Fibroblast of lung (primary cell): ENCODE measurements around the gene PEX11A. TPM values are rescaled to one million over a fixed set of nuclear protein-coding genes. Genes with fewer than 3 reads are reported as not detected.

ENCODE experiments used
- DNase-seq, 2 donors: peaks; one replicate each; pipeline versions ENCODE4 v3.0.0 to v3.0.0-alpha.2; 2010; ENCODE audit warnings: low read depth in 2 of 2
- H2AFZ ChIP-seq: 2 replicates; pipeline ENCODE4 v1.5.1; 2012; ENCODE audit warnings: low read length, control low read depth, inconsistent platforms
- H3K27ac ChIP-seq: 2 replicates; pipeline ENCODE4 v1.5.1; 2011; ENCODE audit warnings: low read length, control low read depth; ENCODE audit not compliant: insufficient read depth
- H3K27me3 ChIP-seq: 2 replicates; pipeline ENCODE4 v1.5.1; 2011; ENCODE audit warnings: mild to moderate bottlenecking, low read length; ENCODE audit not compliant: control insufficient read depth, insufficient read depth
- H3K36me3 ChIP-seq: 2 replicates; pipeline ENCODE4 v1.5.1; 2011; ENCODE audit warnings: low read length; ENCODE audit not compliant: control insufficient read depth, insufficient read depth
- H3K4me1 ChIP-seq: 2 replicates; pipeline ENCODE4 v1.5.1; 2011; ENCODE audit warnings: low read length; ENCODE audit not compliant: control insufficient read depth, insufficient read depth; ENCODE audit errors: extremely low read depth
- H3K4me2 ChIP-seq: 2 replicates; pipeline ENCODE4 v1.5.1; 2011; ENCODE audit warnings: low read length, control low read depth; ENCODE audit not compliant: insufficient read depth; ENCODE audit errors: extremely low read depth
- H3K4me3 ChIP-seq, 4 experiments: fragments of 200-600 bp in 1 of 4; sonication (generic) in 1 of 4; replicated peaks in 1 of 4; 2 replicates each; pipeline ENCODE4 v1.5.1; 2011 to 2016; ENCODE audit warnings: low read length in 4 of 4, low read depth in 3 of 4, mild to moderate bottlenecking in 3 of 4, control low read depth in 2 of 4, inconsistent platforms in 1 of 4, mixed read lengths in 1 of 4; ENCODE audit not compliant: insufficient read depth in 1 of 4; ENCODE audit errors: control extremely low read depth in 1 of 4
- H3K79me2 ChIP-seq: 2 replicates; pipeline ENCODE4 v1.5.1; 2012; ENCODE audit warnings: mild to moderate bottlenecking, low read length, inconsistent platforms; ENCODE audit not compliant: control insufficient read depth, insufficient read depth
- H3K9ac ChIP-seq: 2 replicates; pipeline ENCODE4 v1.5.1; 2011; ENCODE audit warnings: mild to moderate bottlenecking, low read length, control low read depth; ENCODE audit not compliant: insufficient read depth
- H3K9me3 ChIP-seq: 2 replicates; pipeline ENCODE4 v1.5.1; 2012; ENCODE audit warnings: low read depth, low read length; ENCODE audit not compliant: control insufficient read depth, insufficient read depth
- H4K20me1 ChIP-seq: 2 replicates; pipeline ENCODE4 v1.5.1; 2011; ENCODE audit warnings: low read length; ENCODE audit not compliant: control insufficient read depth, insufficient read depth; ENCODE audit errors: extremely low read depth
- CTCF ChIP-seq, 2 donors: IDR thresholded peaks in 1 of 2; conservative IDR thresholded peaks in 1 of 2; 1 replicate in 1 of 2; 2 replicates in 1 of 2; pipeline ENCODE4 v1.5.1; 2011 to 2012; ENCODE audit warnings: low read length in 2 of 2, control low read depth in 1 of 2, inconsistent platforms in 1 of 2, low read depth in 1 of 2, mild to moderate bottlenecking in 1 of 2
- EZH2 ChIP-seq: IDR thresholded peaks from 2 replicates; pipeline ENCODE4 v1.5.1; 2012; ENCODE audit warnings: low read length, control low read depth, mild to moderate bottlenecking; ENCODE audit errors: missing control alignments
- polyA plus RNA-seq, 2 donors: library from polyadenylated mRNA; depleted of rRNA in 1 of 2; stranded (reverse) in 1 of 2; unstranded in 1 of 2; fragments of >200 nt; gene quantifications; 2 replicates each; pipeline ENCODE4 v1.2.1, GENCODE V29; 2011 to 2012; ENCODE audit warnings: missing spikeins in 1 of 2
- total RNA-seq: library from RNA; depleted of rRNA; stranded (reverse); fragments of >200 nt; gene quantifications from 2 replicates; pipeline ENCODE4 v1.2.1, GENCODE V29; 2014

The PEX11A gene
- total and polyA plus RNA-seq, 2 donors (not counting 1 experiment from before 2014, with no cell fraction given) = 6.6 to 11.7 TPM

DNA sequence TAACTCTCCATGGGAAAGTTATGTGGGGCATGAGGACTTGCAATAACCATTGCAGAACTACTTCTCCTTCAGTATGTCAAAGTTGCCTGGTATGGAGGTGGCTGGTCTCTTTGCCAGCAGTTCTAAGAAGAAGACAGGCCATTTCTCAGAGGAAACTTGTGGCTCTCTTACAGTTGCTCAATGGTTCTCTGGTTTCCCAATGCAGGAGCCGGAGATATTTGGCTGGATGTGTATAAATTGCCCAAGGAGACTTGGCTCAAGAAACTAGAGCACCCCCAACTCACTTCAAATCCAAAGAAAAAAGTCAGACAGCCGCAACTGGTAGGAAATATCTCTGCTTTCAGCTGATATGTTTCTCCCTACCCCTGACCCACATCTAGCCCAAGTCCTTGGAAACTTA, 24.2 kb upstream of the PEX11A start:
- Histone ChIP-seq H3K9me3 (no peaks in the 10 kb centered on the region), H3K36me3 (no peaks in the 10 kb centered on the region), H3K4me1 (no peaks in the 10 kb centered on the region), H3K79me2 (no peaks in the 10 kb centered on the region), H3K4me2 (no peak overlapping the region), H4K20me1 (no peaks in the 10 kb centered on the region), H3K27ac (no peak overlapping the region), H2AFZ (no peak overlapping the region), H3K4me3 (no peak overlapping the region), H3K27me3 (no peaks in the 10 kb centered on the region), H3K9ac (no peak overlapping the region)
- TF ChIP-seq CTCF (conservative IDR thresholded peaks at IDR 0.05 in 1 of 2, IDR thresholded peaks at IDR 0.05 in 1 of 2; ENCODE audit: low read depth in 1 of 2, low read length in 2 of 2) (no peak), EZH2 (no peak)
- DNase-seq = no peak

DNA sequence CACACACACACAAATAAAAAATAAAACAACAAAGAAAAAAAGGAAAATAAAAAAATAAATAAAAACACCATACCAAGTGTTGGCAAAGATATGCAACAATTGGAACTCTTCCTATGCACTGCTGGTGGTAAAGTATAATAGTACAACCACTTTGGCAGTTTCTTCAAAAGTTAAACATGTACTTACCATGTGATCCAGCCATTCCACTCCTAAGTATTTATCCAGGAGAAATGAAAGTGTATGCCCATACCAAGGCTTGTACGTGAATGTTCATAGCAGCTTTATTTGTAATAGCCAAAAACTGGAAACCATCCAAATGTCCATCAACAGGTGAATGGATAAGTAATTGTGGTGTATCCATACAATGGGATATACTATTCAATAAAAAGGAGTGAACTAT, 17.0 kb upstream of the PEX11A start:
- Histone ChIP-seq H3K27me3 (peaks cover 14% of the 10 kb centered on the region), H3K9me3 (no peaks in the 10 kb centered on the region), H3K36me3 (no peaks in the 10 kb centered on the region), H3K4me2 (no peak overlapping the region), H3K9ac (no peak overlapping the region), H2AFZ (no peak overlapping the region), H3K27ac (no peak overlapping the region), H3K4me3 (no peak overlapping the region), H3K79me2 (no peaks in the 10 kb centered on the region), H3K4me1 (no peaks in the 10 kb centered on the region), H4K20me1 (no peaks in the 10 kb centered on the region)
- DNase-seq = no peak
- TF ChIP-seq CTCF (conservative IDR thresholded peaks at IDR 0.05 in 1 of 2, IDR thresholded peaks at IDR 0.05 in 1 of 2; ENCODE audit: low read depth in 1 of 2, low read length in 2 of 2) = no peak
- TF ChIP-seq EZH2 = no peak

GRCh38 chr15:89704411-89704810, 13.9 kb upstream of the PEX11A start:
- no peaks in the 10 kb centered on the region for H3K36me3 ChIP-seq
- H3K4me3 ChIP-seq = no peak overlapping the region
- no peaks in the 10 kb centered on the region for H3K79me2 ChIP-seq
- H3K27ac ChIP-seq = no peak overlapping the region
- H3K4me2 ChIP-seq = no peak overlapping the region
- no peaks in the 10 kb centered on the region for H3K9me3 ChIP-seq
- no peak overlapping the region for H3K9ac ChIP-seq
- peak in 1 of 2 donors; percentile 1 for DNase-seq
- no peak for TF ChIP-seq EZH2
- no peak for TF ChIP-seq CTCF (conservative IDR thresholded peaks at IDR 0.05 in 1 of 2, IDR thresholded peaks at IDR 0.05 in 1 of 2; ENCODE audit: low read depth in 1 of 2, low read length in 2 of 2)
- H3K27me3 ChIP-seq = peaks cover 23% of the 10 kb centered on the region
- H3K4me1 ChIP-seq = no peaks in the 10 kb centered on the region
- no peak overlapping the region for H2AFZ ChIP-seq
- H4K20me1 ChIP-seq = no peaks in the 10 kb centered on the region
